CD4-positive, alpha-beta T cell treated with Interleukin-4 for 1 hour (primary cell): ENCODE data around the gene SLC5A5.
"Not testable (repeated sequence)": the region's sequence is repeated elsewhere in the genome, so short reads cannot be mapped to it uniquely, and the experiment has no call there.

Experiments
- DNase-seq, 2 donors: peaks; one replicate each; pipeline ENCODE4 v3.0.0-alpha.2; 2020 to 2022

Gene SLC5A5

GRCh38 chr19:17872251-17873001 is 681 bp downstream of the SLC5A5 start:
- DNase-seq: peak; percentile 35 to 48

- DNase-seq: peak; percentile 69
Observed at GRCh38 chr19:17873786-17874757, 2.3 kb downstream of the SLC5A5 start.

GRCh38 chr19:17874758-17875135 is 3.0 kb downstream of the SLC5A5 start:
- no peak for DNase-seq

GRCh38 chr19:17877696-17878095 is 6.0 kb downstream of the SLC5A5 start:
- no peak for DNase-seq

GRCh38 chr19:17879466-17879865 is 7.7 kb downstream of the SLC5A5 start:
- DNase-seq: no peak

- no peak for DNase-seq
Observed at GRCh38 chr19:17881701-17882100, 10.0 kb downstream of the SLC5A5 start.

GRCh38 chr19:17883627-17884410 is 12.1 kb downstream of the SLC5A5 start:
- DNase-seq: no peak

GRCh38 chr19:17886515-17886914 is 14.8 kb downstream of the SLC5A5 start:
- DNase-seq: no peak

GRCh38 chr19:17887221-17887620 is 15.5 kb downstream of the SLC5A5 start:
- not testable (repeated sequence) for DNase-seq

GRCh38 chr19:17888260-17888659 is 16.5 kb downstream of the SLC5A5 start:
- no peak for DNase-seq

GRCh38 chr19:17889609-17890214 is 18.0 kb downstream of the SLC5A5 start:
- DNase-seq: no peak

GRCh38 chr19:17893766-17894165 is 22.0 kb downstream of the SLC5A5 start:
- no peak for DNase-seq

- no peak for DNase-seq
Observed at GRCh38 chr19:17902701-17903100, 31.0 kb downstream of the SLC5A5 start.

- DNase-seq: no peak
Observed at GRCh38 chr19:17908244-17908643, 36.5 kb downstream of the SLC5A5 start.

GRCh38 chr19:17909003-17909732 is 37.4 kb downstream of the SLC5A5 start:
- DNase-seq: no peak

GRCh38 chr19:17910791-17911360 is 39.1 kb downstream of the SLC5A5 start:
- DNase-seq: no peak

GRCh38 chr19:17915940-17916593 is 44.3 kb downstream of the SLC5A5 start:
- DNase-seq: no peak

- DNase-seq: not testable (repeated sequence)
Observed at GRCh38 chr19:17918151-17918550, 46.4 kb downstream of the SLC5A5 start.

- not testable (repeated sequence) for DNase-seq
Observed at GRCh38 chr19:17919122-17919521, 47.4 kb downstream of the SLC5A5 start.

- DNase-seq: no peak
Observed at GRCh38 chr19:17920527-17920926, 48.8 kb downstream of the SLC5A5 start.

GRCh38 chr19:17922138-17922537 is 50.4 kb downstream of the SLC5A5 start:
- DNase-seq: no peak
